GM21367 (cell line): ENCODE data around the gene GAMT.

Experiments
- ATAC-seq: cut with Tn5 transposase; IDR thresholded peaks from one replicate; pipeline ENCODE4 v1.9.1; 2021; ENCODE audit not compliant: unreplicated experiment

The GAMT gene

GRCh38 chr19:1350867-1351266, 50.5 kb downstream of the GAMT start:
- no peak for ATAC-seq

- no peak for ATAC-seq
Observed at GRCh38 chr19:1349211-1349610, 52.1 kb downstream of the GAMT start.
